H9 (cell line): ENCODE measurements around the gene SYNPO2. TPM values are rescaled to one million over a fixed set of nuclear protein-coding genes. Genes with fewer than 3 reads are reported as not detected.

Source experiments
- DNase-seq: peaks from one replicate; pipeline ENCODE4 v3.0.0-alpha.2; 2017
- H2AFZ ChIP-seq: one replicate; pipeline ENCODE4 v1.6.1; 2013; ENCODE audit warnings: mild to moderate bottlenecking, low read length, control low read depth, moderate library complexity
- H2AK5ac ChIP-seq: 2 replicates; pipeline ENCODE4 v1.6.1; 2013; ENCODE audit warnings: low read length, control low read depth, mixed read lengths; ENCODE audit not compliant: insufficient read length
- H2BK120ac ChIP-seq: one replicate; pipeline ENCODE4 v1.6.1; 2013; ENCODE audit warnings: low read depth, mild to moderate bottlenecking, low read length, control low read depth, inconsistent platforms; ENCODE audit not compliant: poor library complexity, severe bottlenecking
- H2BK12ac ChIP-seq: 2 replicates; pipeline ENCODE4 v1.6.1; 2013; ENCODE audit warnings: low read length, control low read depth, mixed read lengths, low read depth; ENCODE audit not compliant: insufficient read length
- H2BK15ac ChIP-seq: 2 replicates; pipeline ENCODE4 v1.6.1; 2013; ENCODE audit warnings: low read depth, low read length, control low read depth
- H2BK20ac ChIP-seq: one replicate; pipeline ENCODE4 v1.6.1; 2013; ENCODE audit warnings: low read depth, mild to moderate bottlenecking, low read length, control low read depth, inconsistent platforms; ENCODE audit not compliant: poor library complexity, severe bottlenecking
- H2BK5ac ChIP-seq: 2 replicates; pipeline ENCODE4 v1.6.1; 2013; ENCODE audit warnings: low read length, control low read depth, mixed read lengths; ENCODE audit not compliant: insufficient read length
- H3K14ac ChIP-seq: 2 replicates; pipeline ENCODE4 v1.6.1; 2013; ENCODE audit warnings: low read length, control low read depth; ENCODE audit not compliant: insufficient read depth
- H3K18ac ChIP-seq: 2 replicates; pipeline ENCODE4 v1.6.1; 2013; ENCODE audit warnings: low read depth, mild to moderate bottlenecking, mixed read lengths, low read length, control low read depth; ENCODE audit not compliant: insufficient read length
- H3K23ac ChIP-seq: 2 replicates; pipeline ENCODE4 v1.6.1; 2013; ENCODE audit warnings: low read length, control low read depth, mixed read lengths, low read depth; ENCODE audit not compliant: insufficient read length
- H3K23me2 ChIP-seq: 2 replicates; pipeline ENCODE4 v1.6.1; 2013; ENCODE audit warnings: low read depth, mild to moderate bottlenecking, mixed read lengths, low read length, control low read depth; ENCODE audit not compliant: insufficient read length, poor library complexity, severe bottlenecking
- H3K27ac ChIP-seq: 2 replicates; pipeline ENCODE4 v1.5.1; 2013; ENCODE audit warnings: low read length, control low read depth, mixed read lengths, low read depth; ENCODE audit not compliant: insufficient read length
- H3K27me3 ChIP-seq: 2 replicates; pipeline ENCODE4 v1.6.1; 2013; ENCODE audit warnings: low read length, control low read depth, inconsistent platforms; ENCODE audit not compliant: insufficient read depth
- H3K4ac ChIP-seq: 2 replicates; pipeline ENCODE4 v1.6.1; 2013; ENCODE audit warnings: low read depth, mild to moderate bottlenecking, control low read depth, inconsistent platforms, low read length, moderate library complexity
- H3K4me1 ChIP-seq: 2 replicates; pipeline ENCODE4 v1.6.1; 2013; ENCODE audit warnings: low read length, control low read depth, inconsistent platforms; ENCODE audit not compliant: insufficient read depth
- H3K4me2 ChIP-seq: 2 replicates; pipeline ENCODE4 v1.6.1; 2013; ENCODE audit warnings: low read length, control low read depth, mixed read lengths; ENCODE audit not compliant: insufficient read length, insufficient read depth
- H3K56ac ChIP-seq: 2 replicates; pipeline ENCODE4 v1.6.1; 2013; ENCODE audit warnings: low read depth, mild to moderate bottlenecking, mixed read lengths, low read length, control low read depth; ENCODE audit not compliant: insufficient read length
- H3K79me1 ChIP-seq: 2 replicates; pipeline ENCODE4 v1.6.1; 2013; ENCODE audit warnings: low read depth, mild to moderate bottlenecking, moderate library complexity, low read length, control low read depth, inconsistent platforms; ENCODE audit not compliant: insufficient read depth, poor library complexity, severe bottlenecking
- H3K79me2 ChIP-seq: 2 replicates; pipeline ENCODE4 v1.6.1; 2013; ENCODE audit warnings: low read length, control low read depth, inconsistent platforms; ENCODE audit not compliant: insufficient read depth
- H3K9ac ChIP-seq: 2 replicates; pipeline ENCODE4 v1.6.1; 2013; ENCODE audit warnings: low read length, control low read depth, mixed read lengths; ENCODE audit not compliant: insufficient read length; ENCODE audit errors: extremely low read depth
- H3K9me3 ChIP-seq: one replicate; pipeline ENCODE4 v1.6.1; 2013; ENCODE audit warnings: low read depth, low read length, inconsistent platforms; ENCODE audit not compliant: control insufficient read depth
- H3T11ph ChIP-seq: one replicate; pipeline ENCODE4 v1.6.1; 2013; ENCODE audit warnings: mild to moderate bottlenecking, low read length, control low read depth, inconsistent platforms
- H4K20me1 ChIP-seq: one replicate; pipeline ENCODE4 v1.6.1; 2013; ENCODE audit not compliant: control insufficient read depth, insufficient read length, insufficient read depth
- H4K5ac ChIP-seq: 2 replicates; pipeline ENCODE4 v1.6.1; 2013; ENCODE audit warnings: low read depth, mild to moderate bottlenecking, mixed read lengths, low read length, control low read depth; ENCODE audit not compliant: insufficient read length
- H4K8ac ChIP-seq: replicated peaks from 2 replicates; pipeline ENCODE4 v1.6.1; 2013; ENCODE audit warnings: low read length, control low read depth, mixed read lengths, low read depth; ENCODE audit not compliant: insufficient read length
- H4K91ac ChIP-seq: 2 replicates; pipeline ENCODE4 v1.6.1; 2013; ENCODE audit warnings: low read depth, mild to moderate bottlenecking, moderate library complexity, mixed read lengths, low read length, control low read depth; ENCODE audit not compliant: insufficient read length
- H3K27ac Mint-ChIP-seq, 3 experiments: 2 replicates in 2 of 3; 3 replicates in 1 of 3; pipeline ENCODE4 v1.8.0; 2020 to 2021; ENCODE audit warnings: mixed read lengths in 3 of 3, mild to moderate bottlenecking in 1 of 3, moderate library complexity in 1 of 3
- H3K27me3 Mint-ChIP-seq: 2 replicates; pipeline ENCODE4 v1.8.0; 2021; ENCODE audit warnings: low read depth, mild to moderate bottlenecking, moderate library complexity, mixed read lengths
- H3K36me3 Mint-ChIP-seq, 3 experiments: 2 replicates in 2 of 3; 3 replicates in 1 of 3; pipeline ENCODE4 v1.8.0; 2020 to 2021; ENCODE audit warnings: low read depth in 3 of 3, mixed read lengths in 3 of 3; ENCODE audit not compliant: insufficient read depth in 1 of 3
- H3K4me1 Mint-ChIP-seq, 2 experiments: 2 replicates each; pipeline ENCODE4 v1.8.0; 2020; ENCODE audit warnings: mixed read lengths in 2 of 2
- H3K4me3 Mint-ChIP-seq, 2 experiments: 2 replicates in 1 of 2; 3 replicates in 1 of 2; pipeline ENCODE4 v1.8.0; 2020 to 2021; ENCODE audit warnings: mild to moderate bottlenecking in 2 of 2, mixed read lengths in 2 of 2, moderate library complexity in 1 of 2
- H3K9me3 Mint-ChIP-seq, 2 experiments: 2 replicates in 1 of 2; 3 replicates in 1 of 2; pipeline ENCODE4 v1.8.0; 2020; ENCODE audit warnings: mild to moderate bottlenecking in 2 of 2, mixed read lengths in 2 of 2, moderate library complexity in 1 of 2
- WGBS: extraction: QIAGEN DNeasy Blood & Tissue Kit; methylation state at CpG from one replicate; pipeline ENCODE4 v1.1.7; 2013; ENCODE audit warnings: missing lambda C conversion rate, low lambda C conversion rate, mixed read lengths; ENCODE audit not compliant: insufficient read length; ENCODE audit errors: extremely low coverage; 5-methylcytosine and 5-hydroxymethylcytosine counted together
- total RNA-seq: library from RNA; stranded (reverse); gene quantifications from 2 replicates; pipeline ENCODE4 v1.2.1, GENCODE V29; 2021
- TF ChIP-seq, protein P1 (sequence below): fragments of 200-600 bp; sonication (generic); conservative IDR thresholded peaks from 3 replicates; pipeline ENCODE4 v1.8.0; 2021; ENCODE audit warnings: antibody characterized with exemption, mild to moderate bottlenecking

SYNPO2 gene
- total RNA-seq, 1 experiment from 2014 or later: 1.1 TPM

- Histone ChIP-seq H3K9me3 (no peaks in the 10 kb centered on the region), H3K79me2 (no peaks in the 10 kb centered on the region), H3K56ac (no peak overlapping the region), H3K23me2 (peaks cover 3% of the 10 kb centered on the region), H2BK15ac (no peak overlapping the region), H2AK5ac (no peak overlapping the region), H3K4me2 (peak overlapping the region; percentile 73), H2BK120ac (no peak overlapping the region), H3K4ac (no peak overlapping the region), H3K23ac (no peak overlapping the region), H2BK12ac (no peak overlapping the region), H3T11ph (no peak overlapping the region), H3K4me1 (peaks cover 2% of the 10 kb centered on the region; the same call in 1 of the 2 replicates), H3K27ac (no peak overlapping the region), H3K14ac (no peak overlapping the region), H4K20me1 (no peaks in the 10 kb centered on the region), H3K18ac (no peak overlapping the region), H2AFZ (no peak overlapping the region), H2BK5ac (no peak overlapping the region), H4K91ac (no peak overlapping the region), H4K5ac (no peak overlapping the region), H2BK20ac (no peak overlapping the region), H4K8ac (no peak overlapping the region), H3K9ac (no peak overlapping the region), H3K27me3 (no peaks in the 10 kb centered on the region), H3K79me1 (no peaks in the 10 kb centered on the region)
- WGBS: no CpG with 5 or more reads among the region's 4 CpGs
- no peak for DNase-seq
- TF ChIP-seq, protein P1, sequence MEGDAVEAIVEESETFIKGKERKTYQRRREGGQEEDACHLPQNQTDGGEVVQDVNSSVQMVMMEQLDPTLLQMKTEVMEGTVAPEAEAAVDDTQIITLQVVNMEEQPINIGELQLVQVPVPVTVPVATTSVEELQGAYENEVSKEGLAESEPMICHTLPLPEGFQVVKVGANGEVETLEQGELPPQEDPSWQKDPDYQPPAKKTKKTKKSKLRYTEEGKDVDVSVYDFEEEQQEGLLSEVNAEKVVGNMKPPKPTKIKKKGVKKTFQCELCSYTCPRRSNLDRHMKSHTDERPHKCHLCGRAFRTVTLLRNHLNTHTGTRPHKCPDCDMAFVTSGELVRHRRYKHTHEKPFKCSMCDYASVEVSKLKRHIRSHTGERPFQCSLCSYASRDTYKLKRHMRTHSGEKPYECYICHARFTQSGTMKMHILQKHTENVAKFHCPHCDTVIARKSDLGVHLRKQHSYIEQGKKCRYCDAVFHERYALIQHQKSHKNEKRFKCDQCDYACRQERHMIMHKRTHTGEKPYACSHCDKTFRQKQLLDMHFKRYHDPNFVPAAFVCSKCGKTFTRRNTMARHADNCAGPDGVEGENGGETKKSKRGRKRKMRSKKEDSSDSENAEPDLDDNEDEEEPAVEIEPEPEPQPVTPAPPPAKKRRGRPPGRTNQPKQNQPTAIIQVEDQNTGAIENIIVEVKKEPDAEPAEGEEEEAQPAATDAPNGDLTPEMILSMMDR: no peak
- H3K36me3 Mint-ChIP-seq: no peaks in the 10 kb centered on the region
- peaks cover 22% of the 10 kb centered on the region in 2 experiments for H3K4me1 Mint-ChIP-seq
- no peaks in the 10 kb centered on the region for H3K9me3 Mint-ChIP-seq
- no peak overlapping the region for H3K27ac Mint-ChIP-seq
- H3K27me3 Mint-ChIP-seq: peaks cover 8% of the 10 kb centered on the region
- H3K4me3 Mint-ChIP-seq: peak overlapping the region; percentile 61 to 79
Observed at GRCh38 chr4:118889312-118889691, 648 bp downstream of the SYNPO2 start.
